Naive thymus-derived CD4-positive, alpha-beta T cell (primary cell): ENCODE data around the gene DIO3. TPM values are rescaled to one million over a fixed set of nuclear protein-coding genes. Genes with fewer than 3 reads are reported as not detected.

Source experiments
- polyA plus RNA-seq, 2 donors: library from polyadenylated mRNA; unstranded; fragments of 300-500 nt; fragmentation: Illumina TruSeq; gene quantifications; one replicate each; pipeline ENCODE4 v1.2.3, GENCODE V29; 2021
- total RNA-seq, 6 experiments: library from RNA in 5 of 6; stranded (reverse) in 5 of 6; gene quantifications; 1 replicate in 5 of 6; 2 replicates in 1 of 6; pipeline ENCODE4 v1.2.3 and lab custom pipeline; 2021 to 2026

Gene DIO3
- total and polyA plus RNA-seq, 7 experiments from 2014 or later = not detected

Other genes with a start within 250 kb of the DIO3 start
- gene PPP2R5C, start 200.2 kb downstream of the DIO3 start, total RNA-seq = 100 to 1,000 TPM; 266 to 449 (median 405) TPM
- gene PPP2R5C, start 200.2 kb downstream of the DIO3 start, polyA plus RNA-seq = 100 to 1,000 TPM; 155 to 181 TPM